ENCODE results near the gene CSTB.

GRCh38 chr21:43762303-43763128 is 13.6 kb downstream of the CSTB start:
- no peak for TF ChIP-seq POLR2A (IDR thresholded peaks at IDR 0.05)
- no peak for TF ChIP-seq CTCF (IDR thresholded peaks at IDR 0.05)
